ENCODE measurements around the gene UCK2.
"Not testable (repeated sequence)": the region's sequence is repeated elsewhere in the genome, so short reads cannot be mapped to it uniquely, and the experiment has no call there.

DNA sequence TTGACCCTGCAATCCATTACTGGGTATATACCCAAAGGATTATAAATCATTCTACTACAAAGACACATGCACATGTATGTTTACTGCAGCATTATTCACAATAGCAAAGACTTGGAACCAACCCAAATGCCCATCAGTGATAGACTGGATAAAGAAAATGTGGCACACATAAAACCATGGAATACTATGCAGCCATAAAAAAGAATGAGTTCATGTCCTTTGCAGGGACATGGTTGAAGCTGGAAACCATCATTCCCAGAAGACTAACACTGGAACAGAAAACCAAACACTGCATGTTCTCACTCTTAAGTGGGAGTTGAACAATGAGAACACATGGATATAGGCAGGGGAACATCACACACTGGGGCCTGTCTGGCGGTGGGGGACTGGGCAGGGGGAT lies 22.9 kb upstream of the UCK2 start:
- TF ChIP-seq, protein P1, sequence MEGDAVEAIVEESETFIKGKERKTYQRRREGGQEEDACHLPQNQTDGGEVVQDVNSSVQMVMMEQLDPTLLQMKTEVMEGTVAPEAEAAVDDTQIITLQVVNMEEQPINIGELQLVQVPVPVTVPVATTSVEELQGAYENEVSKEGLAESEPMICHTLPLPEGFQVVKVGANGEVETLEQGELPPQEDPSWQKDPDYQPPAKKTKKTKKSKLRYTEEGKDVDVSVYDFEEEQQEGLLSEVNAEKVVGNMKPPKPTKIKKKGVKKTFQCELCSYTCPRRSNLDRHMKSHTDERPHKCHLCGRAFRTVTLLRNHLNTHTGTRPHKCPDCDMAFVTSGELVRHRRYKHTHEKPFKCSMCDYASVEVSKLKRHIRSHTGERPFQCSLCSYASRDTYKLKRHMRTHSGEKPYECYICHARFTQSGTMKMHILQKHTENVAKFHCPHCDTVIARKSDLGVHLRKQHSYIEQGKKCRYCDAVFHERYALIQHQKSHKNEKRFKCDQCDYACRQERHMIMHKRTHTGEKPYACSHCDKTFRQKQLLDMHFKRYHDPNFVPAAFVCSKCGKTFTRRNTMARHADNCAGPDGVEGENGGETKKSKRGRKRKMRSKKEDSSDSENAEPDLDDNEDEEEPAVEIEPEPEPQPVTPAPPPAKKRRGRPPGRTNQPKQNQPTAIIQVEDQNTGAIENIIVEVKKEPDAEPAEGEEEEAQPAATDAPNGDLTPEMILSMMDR (conservative IDR thresholded peaks at IDR 0.05; ENCODE audit: low read depth in 2 of 2), result not testable (repeated sequence)
- not testable (repeated sequence) for TF ChIP-seq EZH2 (IDR thresholded peaks at IDR 0.05; ENCODE audit: low read depth, unreplicated experiment); JUNB (IDR thresholded peaks at IDR 0.05; ENCODE audit: unreplicated experiment); CREB1 (CRISPR knock-in tag; IDR thresholded peaks at IDR 0.05; ENCODE audit: low read depth); POLR2AphosphoS5 (IDR thresholded peaks at IDR 0.05; ENCODE audit: low read depth); ZNF331 (CRISPR knock-in tag; IDR thresholded peaks at IDR 0.05; ENCODE audit: low read depth); EZH2phosphoT487 (IDR thresholded peaks at IDR 0.05; ENCODE audit: unreplicated experiment)
- TF ChIP-seq, protein P2, sequence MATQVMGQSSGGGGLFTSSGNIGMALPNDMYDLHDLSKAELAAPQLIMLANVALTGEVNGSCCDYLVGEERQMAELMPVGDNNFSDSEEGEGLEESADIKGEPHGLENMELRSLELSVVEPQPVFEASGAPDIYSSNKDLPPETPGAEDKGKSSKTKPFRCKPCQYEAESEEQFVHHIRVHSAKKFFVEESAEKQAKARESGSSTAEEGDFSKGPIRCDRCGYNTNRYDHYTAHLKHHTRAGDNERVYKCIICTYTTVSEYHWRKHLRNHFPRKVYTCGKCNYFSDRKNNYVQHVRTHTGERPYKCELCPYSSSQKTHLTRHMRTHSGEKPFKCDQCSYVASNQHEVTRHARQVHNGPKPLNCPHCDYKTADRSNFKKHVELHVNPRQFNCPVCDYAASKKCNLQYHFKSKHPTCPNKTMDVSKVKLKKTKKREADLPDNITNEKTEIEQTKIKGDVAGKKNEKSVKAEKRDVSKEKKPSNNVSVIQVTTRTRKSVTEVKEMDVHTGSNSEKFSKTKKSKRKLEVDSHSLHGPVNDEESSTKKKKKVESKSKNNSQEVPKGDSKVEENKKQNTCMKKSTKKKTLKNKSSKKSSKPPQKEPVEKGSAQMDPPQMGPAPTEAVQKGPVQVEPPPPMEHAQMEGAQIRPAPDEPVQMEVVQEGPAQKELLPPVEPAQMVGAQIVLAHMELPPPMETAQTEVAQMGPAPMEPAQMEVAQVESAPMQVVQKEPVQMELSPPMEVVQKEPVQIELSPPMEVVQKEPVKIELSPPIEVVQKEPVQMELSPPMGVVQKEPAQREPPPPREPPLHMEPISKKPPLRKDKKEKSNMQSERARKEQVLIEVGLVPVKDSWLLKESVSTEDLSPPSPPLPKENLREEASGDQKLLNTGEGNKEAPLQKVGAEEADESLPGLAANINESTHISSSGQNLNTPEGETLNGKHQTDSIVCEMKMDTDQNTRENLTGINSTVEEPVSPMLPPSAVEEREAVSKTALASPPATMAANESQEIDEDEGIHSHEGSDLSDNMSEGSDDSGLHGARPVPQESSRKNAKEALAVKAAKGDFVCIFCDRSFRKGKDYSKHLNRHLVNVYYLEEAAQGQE (IDR thresholded peaks at IDR 0.05; ENCODE audit: unreplicated experiment), result not testable (repeated sequence)
- TF ChIP-seq, protein P3, sequence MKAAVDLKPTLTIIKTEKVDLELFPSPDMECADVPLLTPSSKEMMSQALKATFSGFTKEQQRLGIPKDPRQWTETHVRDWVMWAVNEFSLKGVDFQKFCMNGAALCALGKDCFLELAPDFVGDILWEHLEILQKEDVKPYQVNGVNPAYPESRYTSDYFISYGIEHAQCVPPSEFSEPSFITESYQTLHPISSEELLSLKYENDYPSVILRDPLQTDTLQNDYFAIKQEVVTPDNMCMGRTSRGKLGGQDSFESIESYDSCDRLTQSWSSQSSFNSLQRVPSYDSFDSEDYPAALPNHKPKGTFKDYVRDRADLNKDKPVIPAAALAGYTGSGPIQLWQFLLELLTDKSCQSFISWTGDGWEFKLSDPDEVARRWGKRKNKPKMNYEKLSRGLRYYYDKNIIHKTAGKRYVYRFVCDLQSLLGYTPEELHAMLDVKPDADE (IDR thresholded peaks at IDR 0.05), result not testable (repeated sequence)
- TF ChIP-seq, protein P4, sequence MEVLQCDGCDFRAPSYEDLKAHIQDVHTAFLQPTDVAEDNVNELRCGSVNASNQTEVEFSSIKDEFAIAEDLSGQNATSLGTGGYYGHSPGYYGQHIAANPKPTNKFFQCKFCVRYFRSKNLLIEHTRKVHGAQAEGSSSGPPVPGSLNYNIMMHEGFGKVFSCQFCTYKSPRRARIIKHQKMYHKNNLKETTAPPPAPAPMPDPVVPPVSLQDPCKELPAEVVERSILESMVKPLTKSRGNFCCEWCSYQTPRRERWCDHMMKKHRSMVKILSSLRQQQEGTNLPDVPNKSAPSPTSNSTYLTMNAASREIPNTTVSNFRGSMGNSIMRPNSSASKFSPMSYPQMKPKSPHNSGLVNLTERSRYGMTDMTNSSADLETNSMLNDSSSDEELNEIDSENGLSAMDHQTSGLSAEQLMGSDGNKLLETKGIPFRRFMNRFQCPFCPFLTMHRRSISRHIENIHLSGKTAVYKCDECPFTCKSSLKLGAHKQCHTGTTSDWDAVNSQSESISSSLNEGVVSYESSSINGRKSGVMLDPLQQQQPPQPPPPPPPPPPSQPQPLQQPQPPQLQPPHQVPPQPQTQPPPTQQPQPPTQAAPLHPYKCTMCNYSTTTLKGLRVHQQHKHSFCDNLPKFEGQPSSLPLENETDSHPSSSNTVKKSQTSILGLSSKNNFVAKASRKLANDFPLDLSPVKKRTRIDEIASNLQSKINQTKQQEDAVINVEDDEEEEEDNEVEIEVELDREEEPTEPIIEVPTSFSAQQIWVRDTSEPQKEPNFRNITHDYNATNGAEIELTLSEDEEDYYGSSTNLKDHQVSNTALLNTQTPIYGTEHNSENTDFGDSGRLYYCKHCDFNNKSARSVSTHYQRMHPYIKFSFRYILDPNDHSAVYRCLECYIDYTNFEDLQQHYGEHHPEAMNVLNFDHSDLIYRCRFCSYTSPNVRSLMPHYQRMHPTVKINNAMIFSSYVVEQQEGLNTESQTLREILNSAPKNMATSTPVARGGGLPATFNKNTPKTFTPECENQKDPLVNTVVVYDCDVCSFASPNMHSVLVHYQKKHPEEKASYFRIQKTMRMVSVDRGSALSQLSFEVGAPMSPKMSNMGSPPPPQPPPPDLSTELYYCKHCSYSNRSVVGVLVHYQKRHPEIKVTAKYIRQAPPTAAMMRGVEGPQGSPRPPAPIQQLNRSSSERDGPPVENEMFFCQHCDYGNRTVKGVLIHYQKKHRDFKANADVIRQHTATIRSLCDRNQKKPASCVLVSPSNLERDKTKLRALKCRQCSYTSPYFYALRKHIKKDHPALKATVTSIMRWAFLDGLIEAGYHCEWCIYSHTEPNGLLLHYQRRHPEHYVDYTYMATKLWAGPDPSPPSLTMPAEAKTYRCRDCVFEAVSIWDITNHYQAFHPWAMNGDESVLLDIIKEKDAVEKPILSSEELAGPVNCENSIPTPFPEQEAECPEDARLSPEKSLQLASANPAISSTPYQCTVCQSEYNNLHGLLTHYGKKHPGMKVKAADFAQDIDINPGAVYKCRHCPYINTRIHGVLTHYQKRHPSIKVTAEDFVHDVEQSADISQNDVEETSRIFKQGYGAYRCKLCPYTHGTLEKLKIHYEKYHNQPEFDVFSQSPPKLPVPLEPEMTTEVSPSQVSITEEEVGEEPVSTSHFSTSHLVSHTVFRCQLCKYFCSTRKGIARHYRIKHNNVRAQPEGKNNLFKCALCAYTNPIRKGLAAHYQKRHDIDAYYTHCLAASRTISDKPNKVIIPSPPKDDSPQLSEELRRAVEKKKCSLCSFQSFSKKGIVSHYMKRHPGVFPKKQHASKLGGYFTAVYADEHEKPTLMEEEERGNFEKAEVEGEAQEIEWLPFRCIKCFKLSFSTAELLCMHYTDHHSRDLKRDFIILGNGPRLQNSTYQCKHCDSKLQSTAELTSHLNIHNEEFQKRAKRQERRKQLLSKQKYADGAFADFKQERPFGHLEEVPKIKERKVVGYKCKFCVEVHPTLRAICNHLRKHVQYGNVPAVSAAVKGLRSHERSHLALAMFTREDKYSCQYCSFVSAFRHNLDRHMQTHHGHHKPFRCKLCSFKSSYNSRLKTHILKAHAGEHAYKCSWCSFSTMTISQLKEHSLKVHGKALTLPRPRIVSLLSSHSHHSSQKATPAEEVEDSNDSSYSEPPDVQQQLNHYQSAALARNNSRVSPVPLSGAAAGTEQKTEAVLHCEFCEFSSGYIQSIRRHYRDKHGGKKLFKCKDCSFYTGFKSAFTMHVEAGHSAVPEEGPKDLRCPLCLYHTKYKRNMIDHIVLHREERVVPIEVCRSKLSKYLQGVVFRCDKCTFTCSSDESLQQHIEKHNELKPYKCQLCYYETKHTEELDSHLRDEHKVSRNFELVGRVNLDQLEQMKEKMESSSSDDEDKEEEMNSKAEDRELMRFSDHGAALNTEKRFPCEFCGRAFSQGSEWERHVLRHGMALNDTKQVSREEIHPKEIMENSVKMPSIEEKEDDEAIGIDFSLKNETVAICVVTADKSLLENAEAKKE (CRISPR knock-in tag; IDR thresholded peaks at IDR 0.05), result not testable (repeated sequence)
